ENCODE measurements around the gene ARL6IP5.

ARL6IP5 gene

DNA sequence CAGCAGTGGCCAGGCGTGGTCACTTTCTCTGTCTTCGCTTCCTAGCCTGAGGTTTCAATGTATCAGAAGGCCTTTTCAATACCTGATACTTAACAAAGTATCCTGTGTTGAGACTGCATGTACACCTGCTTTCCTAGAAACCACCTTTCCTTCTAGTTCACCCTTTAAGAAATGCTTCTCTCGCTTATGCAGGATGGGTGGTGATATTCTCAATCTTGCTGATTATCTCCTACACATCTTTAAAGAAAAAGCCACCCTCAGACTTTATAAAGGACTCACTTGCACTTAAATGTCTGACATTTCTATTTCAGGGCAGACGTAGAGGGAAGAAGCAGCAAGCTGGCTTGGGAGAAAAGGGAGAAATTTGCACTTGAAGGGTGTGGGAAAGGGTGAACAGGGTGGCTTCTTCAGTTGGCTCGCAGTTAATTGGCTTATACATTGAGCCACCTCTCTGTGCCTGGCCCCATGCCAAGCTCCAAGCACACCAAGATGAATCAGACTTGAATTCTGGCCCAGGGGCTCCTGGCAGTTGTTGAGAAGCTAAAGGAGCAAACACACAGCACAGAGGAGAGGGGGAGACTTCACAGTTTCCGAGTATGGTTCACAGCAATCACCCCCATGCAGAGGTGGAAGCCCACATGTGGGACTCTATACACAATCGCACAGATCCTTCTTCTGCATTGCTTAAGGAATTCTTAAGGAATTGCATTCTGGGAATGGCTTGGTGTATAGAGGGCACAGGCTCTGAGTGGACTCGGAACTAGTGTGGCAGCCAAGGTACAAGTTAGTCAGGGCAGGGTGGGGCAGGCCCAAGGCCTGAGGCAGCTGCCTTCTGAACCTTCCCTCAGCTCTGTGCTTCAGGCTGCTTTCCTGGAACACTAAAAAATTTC lies 1.3 kb downstream of the ARL6IP5 start:
- DNase-seq (ENCODE audit: low read depth in 3 of 3), result peak; percentile 67 to 80 (median 77)

GRCh38 chr3:69087030-69087791 lies 2.5 kb downstream of the ARL6IP5 start:
- no peak for DNase-seq (ENCODE audit: low read depth in 3 of 3)

GRCh38 chr3:69088063-69088462 lies 3.3 kb downstream of the ARL6IP5 start:
- no peak for DNase-seq (ENCODE audit: low read depth in 3 of 3)

DNA sequence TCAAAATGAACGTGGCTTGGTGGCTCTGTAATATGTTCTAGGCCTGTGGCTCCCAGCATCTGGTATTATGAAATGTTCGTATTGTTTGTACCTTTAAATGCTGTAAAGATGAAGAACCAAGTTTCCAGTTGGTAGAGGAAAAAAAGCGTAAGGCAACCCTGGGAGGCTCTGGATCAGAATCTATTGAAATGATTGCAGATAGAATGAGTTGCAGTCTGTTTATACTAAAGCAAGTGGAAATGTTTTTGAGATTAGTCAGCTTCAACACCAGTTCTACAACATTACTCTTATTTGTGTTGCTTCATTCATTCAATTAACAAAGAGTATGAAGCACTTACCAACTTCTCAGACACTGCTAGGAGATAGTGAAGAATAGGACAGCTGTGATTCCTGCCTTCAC lies 5.3 kb downstream of the ARL6IP5 start:
- DNase-seq (ENCODE audit: low read depth in 3 of 3), result no peak

DNA sequence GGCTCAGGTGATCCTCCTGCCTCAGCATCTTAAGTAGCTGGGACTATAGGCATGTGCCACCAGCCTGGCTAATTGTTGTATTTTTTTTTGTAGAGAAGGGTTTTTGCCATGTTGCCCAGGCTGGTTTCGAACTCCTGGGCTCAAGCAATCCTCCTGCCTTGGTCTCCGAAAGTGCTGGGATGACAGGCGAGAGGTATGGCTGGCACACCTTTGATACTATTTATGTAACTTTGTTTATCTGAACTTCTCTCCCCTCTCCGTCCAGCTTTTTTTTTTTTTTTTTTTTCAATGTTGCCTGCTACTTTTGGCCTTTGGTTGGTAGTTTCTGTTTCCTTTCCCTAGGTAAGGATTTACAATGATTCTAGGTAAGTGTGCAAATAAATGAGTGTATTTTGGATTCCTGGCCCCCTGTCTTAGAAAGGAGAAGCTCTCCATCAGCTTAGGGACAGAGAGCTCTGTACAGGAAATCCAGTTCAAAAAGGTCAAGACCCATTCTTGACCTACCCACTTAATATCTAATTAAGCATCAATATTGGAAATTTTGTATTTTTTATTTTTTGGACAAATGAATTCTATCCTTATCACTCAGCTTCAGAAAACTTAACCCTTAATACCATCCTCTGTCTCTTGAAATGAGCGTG lies 6.8 kb downstream of the ARL6IP5 start:
- DNase-seq (ENCODE audit: low read depth in 3 of 3), result no peak

- no peak for DNase-seq (ENCODE audit: low read depth in 3 of 3)
These were observed 7.3 kb downstream of the ARL6IP5 start for GRCh38 chr3:69092030-69092516.

GRCh38 chr3:69094467-69095205 lies 9.9 kb downstream of the ARL6IP5 start:
- no peak for DNase-seq (ENCODE audit: low read depth in 3 of 3)

GRCh38 chr3:69095636-69096035 lies 10.9 kb downstream of the ARL6IP5 start:
- no peak for DNase-seq (ENCODE audit: low read depth in 3 of 3)

DNA sequence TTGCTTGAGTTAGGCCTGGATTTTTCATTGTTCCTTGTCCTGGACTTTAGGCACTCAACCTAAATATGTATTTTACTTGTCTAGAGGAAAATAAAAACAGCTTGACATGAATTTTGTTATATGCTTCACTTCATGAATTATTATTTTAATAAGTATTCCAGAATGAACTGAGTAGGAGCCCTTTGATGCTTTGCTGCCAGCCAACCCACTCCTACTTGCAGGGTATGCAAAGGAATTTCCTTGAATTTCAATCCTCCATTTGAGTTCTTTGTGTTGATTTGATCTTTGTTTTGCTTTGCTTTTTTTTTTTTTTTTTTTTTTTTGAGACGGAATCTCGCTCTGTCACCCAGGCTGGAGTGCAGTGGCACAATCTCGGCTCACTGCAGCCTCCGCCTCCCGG lies 11.6 kb downstream of the ARL6IP5 start:
- no peak for DNase-seq (ENCODE audit: low read depth in 3 of 3)

- DNase-seq (ENCODE audit: low read depth in 3 of 3), result no peak
These were observed 12.8 kb downstream of the ARL6IP5 start for GRCh38 chr3:69097407-69098086.

DNA sequence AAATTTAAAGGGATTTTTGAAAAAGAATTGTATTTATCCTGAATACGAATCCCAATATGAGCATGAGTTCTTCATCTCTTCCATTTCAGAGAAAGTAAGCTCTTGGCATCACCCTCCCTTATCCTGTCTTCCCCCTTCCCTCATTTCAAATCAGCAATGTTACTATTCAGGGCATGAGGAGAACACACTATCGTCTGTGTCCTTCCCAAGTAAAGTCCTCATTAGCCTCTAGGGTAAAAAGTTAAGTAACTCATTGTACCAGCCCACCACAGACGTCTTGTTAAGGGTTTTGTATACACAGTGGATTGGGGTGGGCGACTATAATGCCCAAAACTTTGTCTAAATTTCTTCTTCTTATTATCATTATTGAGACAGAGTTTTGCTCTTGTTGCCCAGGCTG lies 14.8 kb downstream of the ARL6IP5 start:
- DNase-seq (ENCODE audit: low read depth in 3 of 3), result no peak

- no peak for DNase-seq (ENCODE audit: low read depth in 3 of 3)
These were observed 17.6 kb downstream of the ARL6IP5 start for GRCh38 chr3:69102384-69102783.

DNA sequence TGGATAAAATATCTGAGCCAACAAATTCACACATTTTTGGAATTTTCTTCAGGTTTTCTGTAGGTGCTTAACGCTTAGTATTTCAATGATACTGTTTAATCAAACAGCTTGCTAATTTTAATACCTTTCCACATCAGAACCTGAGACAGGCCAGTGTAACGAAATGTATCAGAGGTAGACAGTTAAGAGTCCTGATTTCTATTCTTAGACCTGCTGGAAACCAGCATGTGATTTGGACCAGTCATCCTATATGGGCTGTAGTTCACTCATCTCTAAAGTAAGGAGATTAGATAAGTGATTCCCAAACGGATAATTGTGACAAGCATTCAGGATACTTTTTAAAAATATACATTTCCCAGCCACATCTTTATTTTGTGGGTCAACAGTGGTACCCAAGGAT lies 18.4 kb downstream of the ARL6IP5 start:
- DNase-seq (ENCODE audit: low read depth in 3 of 3), result no peak

DNA sequence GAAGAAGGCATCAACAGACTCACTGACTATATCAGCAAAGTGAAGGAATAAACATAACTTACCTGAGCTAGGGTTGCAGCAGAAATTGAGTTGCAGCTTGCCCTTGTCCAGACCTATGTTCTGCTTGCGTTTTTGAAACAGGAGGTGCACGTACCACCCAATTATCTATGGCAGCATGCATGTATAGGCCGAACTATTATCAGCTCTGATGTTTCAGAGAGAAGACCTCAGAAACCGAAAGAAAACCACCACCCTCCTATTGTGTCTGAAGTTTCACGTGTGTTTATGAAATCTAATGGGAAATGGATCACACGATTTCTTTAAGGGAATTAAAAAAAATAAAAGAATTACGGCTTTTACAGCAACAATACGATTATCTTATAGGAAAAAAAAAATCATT lies 19.8 kb downstream of the ARL6IP5 start:
- no peak for DNase-seq (ENCODE audit: low read depth in 3 of 3)

DNA sequence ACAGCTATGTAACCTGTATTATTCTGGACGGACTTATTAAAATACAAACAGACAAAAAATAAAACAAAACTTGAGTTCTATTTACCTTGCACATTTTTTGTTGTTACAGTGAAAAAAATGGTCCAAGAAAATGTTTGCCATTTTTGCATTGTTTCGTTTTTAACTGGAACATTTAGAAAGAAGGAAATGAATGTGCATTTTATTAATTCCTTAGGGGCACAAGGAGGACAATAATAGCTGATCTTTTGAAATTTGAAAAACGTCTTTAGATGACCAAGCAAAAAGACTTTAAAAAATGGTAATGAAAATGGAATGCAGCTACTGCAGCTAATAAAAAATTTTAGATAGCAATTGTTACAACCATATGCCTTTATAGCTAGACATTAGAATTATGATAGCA lies 20.6 kb downstream of the ARL6IP5 start:
- DNase-seq (ENCODE audit: low read depth in 3 of 3), result no peak

GRCh38 chr3:69107841-69108240 lies 23.1 kb downstream of the ARL6IP5 start:
- DNase-seq (ENCODE audit: low read depth in 3 of 3), result no peak

DNA sequence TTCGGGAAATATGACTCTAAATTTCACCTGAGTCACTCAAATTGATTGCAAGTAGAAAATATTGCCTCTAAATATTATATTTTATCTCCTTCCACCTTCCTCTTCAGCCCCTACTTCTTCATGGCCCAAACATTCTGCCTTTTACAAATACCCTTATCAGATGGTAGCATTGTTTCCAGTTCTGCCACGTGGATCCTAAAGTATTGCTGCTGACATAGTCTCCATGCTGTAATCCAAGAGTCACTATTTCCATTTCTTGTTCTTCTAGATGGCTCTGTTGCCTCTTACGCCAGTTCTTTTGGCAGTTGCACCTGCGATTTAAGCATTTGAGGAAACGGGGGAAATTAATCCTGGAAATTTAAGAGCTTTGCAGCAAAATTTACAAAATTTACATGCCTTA lies 24.1 kb downstream of the ARL6IP5 start:
- DNase-seq (ENCODE audit: low read depth in 3 of 3), result no peak

DNA sequence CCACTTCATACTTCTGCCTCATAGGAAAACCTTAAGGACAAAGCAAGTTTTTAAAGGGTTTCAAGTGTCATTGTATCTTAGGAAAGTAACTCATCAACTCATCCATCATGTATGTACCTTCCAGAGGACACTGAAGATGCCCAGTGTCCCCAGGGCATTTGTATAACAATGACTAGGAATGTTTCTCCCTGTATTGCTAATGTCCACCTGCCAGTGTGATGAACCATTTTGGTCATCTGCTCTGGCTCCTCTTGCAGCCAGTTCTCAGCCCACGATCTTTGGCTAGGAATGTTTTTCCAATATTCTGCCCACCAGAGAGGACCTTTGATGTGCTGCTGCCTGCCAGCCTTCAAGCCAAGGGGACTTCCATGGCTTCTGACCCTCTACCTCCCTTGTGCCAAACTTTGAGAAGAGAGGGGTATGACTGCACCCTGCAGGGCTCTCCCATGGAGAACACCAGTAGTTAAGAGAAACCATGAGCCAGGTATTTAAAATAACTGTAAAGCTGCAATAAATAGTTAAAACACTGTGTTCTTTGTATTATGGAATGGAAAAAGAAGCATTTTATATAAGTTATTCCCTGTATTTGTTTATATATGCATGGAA lies 26.3 kb downstream of the ARL6IP5 start:
- DNase-seq (ENCODE audit: low read depth in 3 of 3), result no peak

DNA sequence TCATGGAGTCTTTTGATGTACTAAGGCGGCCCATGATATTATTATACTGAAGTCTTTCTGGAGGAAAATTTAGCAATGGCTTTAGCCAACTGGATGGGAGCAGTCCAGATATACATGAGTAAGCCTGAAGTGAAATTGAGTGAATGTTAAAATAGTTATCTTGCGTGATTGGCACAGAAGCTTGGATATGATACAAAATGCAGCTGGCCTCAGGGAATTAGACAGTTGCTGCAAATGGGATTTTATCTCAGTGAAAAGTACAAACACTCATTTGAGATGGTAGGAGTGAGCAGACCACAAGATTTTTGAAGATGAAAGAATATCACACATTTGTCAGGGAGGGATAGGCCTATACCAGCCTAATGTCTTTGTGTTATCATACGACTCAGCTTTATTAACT lies 28.8 kb downstream of the ARL6IP5 start:
- no peak for DNase-seq (ENCODE audit: low read depth in 3 of 3)

DNA sequence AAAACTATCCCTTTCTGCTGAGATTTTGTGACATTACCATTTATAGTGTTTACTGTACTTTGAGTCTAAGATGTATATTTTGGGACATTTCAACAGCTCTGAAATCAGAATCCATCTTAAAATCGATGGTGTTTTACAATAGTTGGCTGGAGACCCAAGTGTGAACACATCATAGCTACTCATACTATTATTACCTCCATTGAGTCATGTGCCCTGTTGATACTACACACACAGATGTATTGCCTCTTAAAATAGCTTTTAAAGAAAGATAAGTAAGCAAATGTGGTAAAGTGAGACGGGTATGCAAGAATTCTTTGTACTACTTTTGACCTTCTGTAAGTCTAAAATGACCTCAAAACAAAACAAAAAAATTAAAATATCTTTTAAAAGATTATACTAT lies 31.0 kb downstream of the ARL6IP5 start:
- DNase-seq (ENCODE audit: low read depth in 3 of 3), result no peak

- DNase-seq (ENCODE audit: low read depth in 3 of 3), result no peak
These were observed 31.4 kb downstream of the ARL6IP5 start for GRCh38 chr3:69116162-69116561.
